Body of pancreas (tissue), 4 donors: Measurements from ENCODE around the gene BBS7.

Experiments
- POLR2A ChIP-seq, 3 donors: fragments of 450-650 bp; IDR thresholded peaks; one replicate each; pipeline ENCODE4 v1.6.1; 2016; ENCODE audit warnings: antibody characterized with exemption in 3 of 3, mild to moderate bottlenecking in 2 of 3
- TF ChIP-seq, protein P1 (sequence below), 7 experiments: fragments of 450-650 bp in 4 of 7; fragments of 200-600 bp in 3 of 7; sonication (generic) in 3 of 7; IDR thresholded peaks; one replicate each; pipeline ENCODE4 v1.5.1; 2016 to 2019; ENCODE audit warnings: antibody characterized with exemption in 7 of 7

DNA sequence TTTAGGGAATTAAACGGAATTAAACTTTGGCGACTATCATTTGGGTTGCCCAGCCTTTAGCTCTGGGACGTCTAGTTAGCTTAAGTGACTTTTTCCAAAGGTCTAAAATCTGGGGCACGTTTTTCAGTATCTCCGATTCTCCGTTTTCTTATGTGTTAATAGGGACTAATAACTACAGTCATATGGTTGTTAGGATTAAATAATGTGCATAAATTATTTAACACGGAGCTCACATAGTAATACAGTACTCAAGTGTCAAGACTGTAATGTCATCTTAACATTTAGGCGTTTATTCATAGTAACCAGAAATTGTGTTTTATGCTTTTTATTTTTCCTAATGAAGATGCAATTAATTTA lies 46.1 kb downstream of the BBS7 start:
- TF ChIP-seq, protein P1, sequence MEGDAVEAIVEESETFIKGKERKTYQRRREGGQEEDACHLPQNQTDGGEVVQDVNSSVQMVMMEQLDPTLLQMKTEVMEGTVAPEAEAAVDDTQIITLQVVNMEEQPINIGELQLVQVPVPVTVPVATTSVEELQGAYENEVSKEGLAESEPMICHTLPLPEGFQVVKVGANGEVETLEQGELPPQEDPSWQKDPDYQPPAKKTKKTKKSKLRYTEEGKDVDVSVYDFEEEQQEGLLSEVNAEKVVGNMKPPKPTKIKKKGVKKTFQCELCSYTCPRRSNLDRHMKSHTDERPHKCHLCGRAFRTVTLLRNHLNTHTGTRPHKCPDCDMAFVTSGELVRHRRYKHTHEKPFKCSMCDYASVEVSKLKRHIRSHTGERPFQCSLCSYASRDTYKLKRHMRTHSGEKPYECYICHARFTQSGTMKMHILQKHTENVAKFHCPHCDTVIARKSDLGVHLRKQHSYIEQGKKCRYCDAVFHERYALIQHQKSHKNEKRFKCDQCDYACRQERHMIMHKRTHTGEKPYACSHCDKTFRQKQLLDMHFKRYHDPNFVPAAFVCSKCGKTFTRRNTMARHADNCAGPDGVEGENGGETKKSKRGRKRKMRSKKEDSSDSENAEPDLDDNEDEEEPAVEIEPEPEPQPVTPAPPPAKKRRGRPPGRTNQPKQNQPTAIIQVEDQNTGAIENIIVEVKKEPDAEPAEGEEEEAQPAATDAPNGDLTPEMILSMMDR (IDR thresholded peaks at IDR 0.05), result no peak
- no peak for TF ChIP-seq POLR2A (IDR thresholded peaks at IDR 0.05)
